Lung microvascular endothelial cell (primary cell): ENCODE results near the gene TMCC1. TPM values are rescaled to one million over a fixed set of nuclear protein-coding genes. Genes with fewer than 3 reads are reported as not detected.
"Not testable (repeated sequence)": the region's sequence is repeated elsewhere in the genome, so short reads cannot be mapped to it uniquely, and the experiment has no call there.

Source experiments
- DNase-seq, 2 donors: peaks; one replicate each; pipeline versions ENCODE4 v3.0.0 to v3.0.0-alpha.2; 2010; ENCODE audit warnings: low read depth in 2 of 2
- total RNA-seq: library from RNA; depleted of rRNA; stranded (reverse); fragments of >200 nt; gene quantifications from 2 replicates; pipeline ENCODE4 v1.2.1, GENCODE V29; 2014

TMCC1 gene
- total RNA-seq, 1 donor from 2014 or later = 58.7 TPM

DNA sequence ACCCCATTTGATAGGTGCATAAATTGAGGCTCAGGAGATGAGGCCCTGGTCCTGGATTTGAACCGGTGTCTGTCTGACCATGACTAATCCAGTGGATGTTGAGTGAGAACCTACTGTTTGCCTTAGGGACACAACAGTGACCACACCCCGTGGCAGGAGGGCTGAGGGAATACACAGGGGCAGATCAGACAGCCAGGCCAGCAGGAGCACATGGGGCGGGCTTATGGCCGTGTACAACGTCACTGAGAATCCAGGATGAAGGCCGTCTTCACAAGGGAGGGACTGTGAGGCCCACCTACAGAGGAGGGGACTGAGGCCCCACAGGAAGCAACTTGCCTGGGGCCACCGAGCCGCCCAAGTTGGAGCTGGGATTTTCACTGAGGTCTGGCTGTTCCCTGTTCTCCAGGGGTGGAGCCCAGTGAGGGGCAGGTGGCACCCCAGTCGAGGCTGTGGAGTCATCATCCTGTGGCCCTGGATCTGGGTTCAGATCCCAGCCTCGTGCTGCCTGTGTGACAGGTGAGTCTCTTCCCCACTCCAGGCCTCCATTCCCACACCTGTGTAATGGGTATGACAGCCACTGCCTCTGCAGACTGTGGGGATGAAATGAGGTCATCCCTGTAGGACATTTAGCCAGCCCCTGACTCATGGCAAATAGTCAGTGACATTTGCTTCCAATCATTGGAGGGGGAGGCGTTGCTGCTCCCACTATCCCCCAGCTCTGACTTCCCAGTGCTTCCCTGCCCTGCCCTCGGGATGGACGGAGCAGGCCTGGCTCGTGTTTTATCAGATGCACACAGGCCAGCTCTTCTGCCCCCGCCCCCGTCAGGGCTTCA is 280.8 kb downstream of the TMCC1 start:
- peak in 1 of 2 donors; percentile 58 for DNase-seq

DNA sequence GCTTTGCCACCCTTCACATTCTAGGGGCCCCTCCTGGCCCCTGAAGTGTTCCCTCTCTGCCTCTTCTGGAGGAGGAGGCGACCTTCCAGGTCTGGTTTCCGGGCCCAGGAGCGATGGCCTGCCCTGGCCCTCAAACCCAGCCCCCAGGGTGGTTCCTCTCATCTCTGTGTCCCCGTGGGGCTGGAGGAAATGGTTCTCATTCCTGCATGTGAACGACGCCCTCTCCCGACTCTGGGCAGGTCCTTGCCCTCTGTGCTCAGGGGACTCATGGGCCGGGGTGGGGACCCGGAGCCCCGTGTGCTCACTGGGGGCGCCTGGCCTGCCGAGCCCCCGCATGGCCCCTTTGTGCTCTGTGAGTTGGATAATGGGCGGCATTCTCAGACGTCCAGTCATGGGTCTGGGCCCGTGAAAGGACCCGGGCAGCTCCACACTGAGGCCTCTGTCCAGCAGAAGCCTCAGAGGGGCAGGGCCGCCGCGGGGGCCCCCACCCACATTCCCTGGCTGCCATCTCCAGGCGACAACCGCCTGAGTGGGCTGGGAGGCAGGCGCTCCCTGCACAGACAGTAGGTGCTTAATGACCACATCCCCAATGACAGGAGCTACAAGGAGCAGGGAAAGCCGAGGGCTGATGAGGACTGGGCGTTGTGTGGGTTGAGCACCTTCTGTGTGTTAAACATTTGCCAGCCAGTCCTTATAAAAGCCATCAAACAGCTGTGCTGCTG is 281.5 kb downstream of the TMCC1 start:
- DNase-seq = peak; percentile 60 to 63

DNA sequence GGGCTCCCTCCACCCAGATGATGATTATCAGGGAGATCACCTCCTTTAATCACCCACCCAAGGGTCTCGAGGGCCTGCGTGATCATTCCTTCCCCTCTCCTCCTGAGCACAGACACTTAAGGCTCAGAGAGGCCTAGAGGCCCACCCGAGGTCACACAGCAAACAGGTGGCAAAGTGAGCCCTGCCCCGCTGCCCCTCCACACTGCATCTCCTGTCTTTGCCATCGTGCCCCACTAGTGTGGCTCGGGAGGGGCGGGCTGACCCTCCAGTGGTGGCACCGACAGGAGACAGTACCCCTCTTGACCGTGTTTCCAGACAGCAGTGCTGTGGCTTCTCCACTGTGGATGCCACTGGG is 282.1 kb downstream of the TMCC1 start:
- no peak for DNase-seq

DNA sequence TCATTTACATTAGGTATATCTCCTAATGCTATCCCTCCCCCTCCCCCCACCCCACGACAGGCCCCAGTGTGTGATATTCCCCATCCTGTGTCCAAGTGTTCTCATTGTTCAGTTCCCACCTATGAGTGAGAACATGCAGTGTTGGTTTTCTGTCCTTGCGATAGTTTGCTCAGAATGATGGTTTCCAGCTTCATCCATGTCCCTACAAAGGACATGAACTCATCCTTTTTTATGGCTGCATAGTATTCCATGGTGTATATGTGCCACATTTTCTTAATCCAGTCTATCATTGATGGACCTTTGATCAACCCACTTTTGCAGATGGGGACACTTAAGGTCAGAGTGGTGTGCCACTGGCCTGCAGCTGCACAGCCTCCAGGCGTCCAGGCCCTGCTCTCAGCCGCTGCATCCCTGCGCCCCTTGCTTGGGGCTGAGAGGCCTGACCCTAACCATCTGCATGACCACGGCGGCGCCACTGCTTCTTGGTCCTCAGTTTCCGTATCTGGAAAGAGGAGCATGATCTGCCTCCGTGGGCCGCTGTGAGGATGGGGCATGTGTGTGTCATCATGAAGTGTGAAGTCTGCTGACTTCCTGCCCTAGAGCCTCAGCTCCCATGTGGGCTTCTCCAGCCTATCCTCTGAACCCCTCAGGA is 282.6 kb downstream of the TMCC1 start:
- not testable (repeated sequence) for DNase-seq

DNA sequence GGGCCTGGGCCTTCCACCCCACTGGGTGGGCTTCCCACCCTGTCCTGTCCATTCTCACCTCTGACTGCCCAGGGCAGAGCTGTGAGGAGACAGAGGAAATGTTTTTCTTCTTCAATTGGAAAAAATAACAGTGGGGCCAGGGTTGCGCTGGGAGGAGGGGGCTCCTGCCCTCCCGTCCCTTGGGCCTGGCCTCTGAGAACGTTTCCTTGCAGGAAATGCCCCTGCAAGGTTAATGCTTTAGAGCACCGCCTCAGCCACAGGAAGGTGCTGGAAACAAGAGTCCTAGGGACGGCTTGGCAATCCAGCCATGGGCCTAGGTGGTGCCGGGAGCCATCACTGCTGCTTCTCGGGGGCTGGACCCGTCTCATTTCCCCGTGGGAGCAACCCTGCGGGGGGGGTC is 283.2 kb downstream of the TMCC1 start:
- DNase-seq = peak in 1 of 2 donors; percentile 57

DNA sequence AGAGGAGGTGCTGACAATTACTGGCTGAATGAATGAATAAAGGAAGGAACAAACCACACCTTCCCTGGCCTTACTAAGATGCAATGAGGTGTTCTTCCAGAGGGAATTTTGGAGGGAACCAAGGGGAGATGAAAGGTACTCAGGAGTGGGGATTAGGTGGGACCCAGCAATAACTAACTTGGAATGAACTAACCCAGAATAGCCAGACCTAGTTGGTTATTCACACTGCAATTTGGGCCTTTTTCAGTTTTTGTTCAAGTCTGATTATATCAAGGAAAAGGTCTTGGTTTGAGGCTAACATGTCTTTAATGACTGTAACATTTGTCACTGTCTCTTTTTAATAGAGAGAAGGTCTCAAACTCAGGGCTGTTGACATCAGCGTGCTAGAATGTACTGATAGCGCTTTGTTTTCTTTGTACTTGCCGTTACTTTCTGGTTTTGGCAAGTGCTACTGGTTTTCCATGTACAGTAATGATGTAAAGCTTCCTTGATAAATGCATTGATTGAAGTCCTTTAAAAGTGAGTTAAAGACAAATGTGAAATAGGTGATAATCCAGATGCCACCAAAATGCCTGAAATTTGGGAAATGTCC is 283.8 kb downstream of the TMCC1 start:
- peak; percentile 62 to 90 for DNase-seq

DNA sequence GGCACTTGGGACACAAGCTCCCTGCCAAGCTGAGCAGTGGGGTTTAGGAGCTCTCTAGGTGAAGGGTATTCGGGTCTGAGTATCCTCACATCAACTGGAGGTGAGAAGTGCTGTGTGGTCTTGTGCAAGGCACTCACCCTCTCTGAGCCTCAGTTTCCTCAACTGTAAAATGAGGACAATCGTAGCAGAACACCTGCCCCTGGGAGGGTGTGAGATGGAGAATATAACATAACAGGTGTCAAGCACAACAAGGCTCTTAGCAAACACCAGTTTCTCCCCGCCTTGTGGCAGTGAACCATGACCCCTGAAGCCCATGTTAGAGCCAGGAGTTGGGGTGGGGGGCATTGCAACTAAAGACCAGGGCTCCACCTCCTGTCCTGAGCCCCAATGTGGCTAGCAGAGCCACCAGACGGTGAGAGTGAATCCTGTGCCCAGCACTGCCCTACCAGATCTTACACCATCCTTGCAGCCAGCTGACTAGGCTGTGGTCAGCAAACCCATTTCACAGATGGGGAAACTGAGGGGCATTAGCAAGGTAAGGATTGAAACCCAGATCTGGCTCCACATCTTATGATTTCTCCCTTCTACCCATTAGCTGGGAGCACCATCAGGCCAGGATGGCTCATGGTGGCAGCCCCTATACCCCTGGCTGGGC is 284.4 kb downstream of the TMCC1 start:
- DNase-seq = peak in 1 of 2 donors; percentile 36

DNA sequence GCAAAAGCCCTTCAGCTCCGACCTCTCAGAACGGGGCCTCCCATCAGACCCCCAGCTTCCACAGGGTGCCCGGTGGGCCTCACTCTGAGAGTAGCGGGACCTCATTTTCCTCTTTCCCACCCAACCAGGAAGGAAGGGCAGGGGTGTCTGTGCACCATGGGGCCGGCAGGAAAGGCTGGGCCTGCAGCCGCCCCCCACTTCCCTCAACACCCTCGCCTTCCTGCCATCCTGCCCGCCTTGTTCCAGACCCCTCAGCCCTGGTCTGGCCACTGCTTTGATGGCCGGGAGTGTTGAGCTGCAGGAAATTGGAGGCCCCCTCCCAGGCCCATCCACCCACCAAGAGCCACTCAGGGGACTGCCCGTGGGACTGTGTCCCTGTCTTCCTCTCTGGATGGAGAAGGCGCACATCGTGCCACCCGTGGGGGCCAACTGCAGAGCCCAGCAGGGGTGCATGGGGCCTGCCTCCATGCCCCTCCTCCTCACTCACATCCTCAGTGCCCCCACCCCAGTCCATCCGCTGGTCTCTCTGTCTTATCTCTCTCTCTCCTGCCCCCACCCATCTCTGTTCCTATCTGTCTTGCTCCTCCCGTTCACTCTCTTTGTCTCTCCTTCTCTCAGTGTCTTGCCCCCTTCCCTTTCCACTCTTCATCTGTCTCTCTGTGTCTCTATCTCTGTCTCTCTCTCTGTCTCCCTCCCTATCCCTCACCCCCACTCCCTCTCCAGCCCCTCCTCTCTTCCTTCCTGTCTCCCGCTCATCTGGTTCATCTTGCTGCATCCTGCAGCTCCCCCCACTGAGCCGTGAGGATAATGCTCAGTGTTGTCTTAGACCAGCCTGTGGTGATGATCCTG is 285.2 kb downstream of the TMCC1 start:
- DNase-seq = peak; percentile 74 to 77

DNA sequence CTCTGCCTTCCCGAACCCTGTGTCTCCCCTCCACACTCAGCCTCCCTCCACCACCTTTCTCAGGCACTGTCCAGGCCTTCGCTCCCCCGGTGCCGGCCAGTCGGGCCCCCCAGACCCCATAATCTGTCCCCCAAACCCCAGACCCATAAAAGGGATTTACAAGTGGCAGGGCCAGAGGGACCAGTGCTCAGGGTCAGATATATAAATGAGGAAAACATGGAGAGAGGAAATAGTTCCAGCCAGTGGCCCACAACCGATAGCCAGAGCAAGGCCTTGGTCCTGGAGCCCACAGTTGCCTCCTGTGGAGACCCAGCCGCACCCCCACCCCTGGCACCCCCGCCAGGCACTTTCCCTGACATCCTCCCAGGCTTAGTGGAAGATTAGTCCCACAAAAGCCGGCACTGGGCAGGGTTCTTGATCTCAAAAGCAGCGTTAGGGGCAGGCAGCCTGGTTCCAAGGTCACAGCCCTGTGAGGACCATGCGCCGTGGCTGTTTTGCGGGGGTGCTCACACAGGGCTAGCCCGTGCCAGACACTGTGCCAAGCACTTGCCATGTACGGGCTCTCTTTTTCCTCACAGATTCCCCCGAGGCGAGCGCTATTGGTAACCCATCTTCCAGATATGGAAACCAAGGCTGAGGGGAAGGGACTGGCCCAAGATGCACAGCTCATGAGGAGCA is 286.0 kb downstream of the TMCC1 start:
- DNase-seq = peak in 1 of 2 donors; percentile 53

DNA sequence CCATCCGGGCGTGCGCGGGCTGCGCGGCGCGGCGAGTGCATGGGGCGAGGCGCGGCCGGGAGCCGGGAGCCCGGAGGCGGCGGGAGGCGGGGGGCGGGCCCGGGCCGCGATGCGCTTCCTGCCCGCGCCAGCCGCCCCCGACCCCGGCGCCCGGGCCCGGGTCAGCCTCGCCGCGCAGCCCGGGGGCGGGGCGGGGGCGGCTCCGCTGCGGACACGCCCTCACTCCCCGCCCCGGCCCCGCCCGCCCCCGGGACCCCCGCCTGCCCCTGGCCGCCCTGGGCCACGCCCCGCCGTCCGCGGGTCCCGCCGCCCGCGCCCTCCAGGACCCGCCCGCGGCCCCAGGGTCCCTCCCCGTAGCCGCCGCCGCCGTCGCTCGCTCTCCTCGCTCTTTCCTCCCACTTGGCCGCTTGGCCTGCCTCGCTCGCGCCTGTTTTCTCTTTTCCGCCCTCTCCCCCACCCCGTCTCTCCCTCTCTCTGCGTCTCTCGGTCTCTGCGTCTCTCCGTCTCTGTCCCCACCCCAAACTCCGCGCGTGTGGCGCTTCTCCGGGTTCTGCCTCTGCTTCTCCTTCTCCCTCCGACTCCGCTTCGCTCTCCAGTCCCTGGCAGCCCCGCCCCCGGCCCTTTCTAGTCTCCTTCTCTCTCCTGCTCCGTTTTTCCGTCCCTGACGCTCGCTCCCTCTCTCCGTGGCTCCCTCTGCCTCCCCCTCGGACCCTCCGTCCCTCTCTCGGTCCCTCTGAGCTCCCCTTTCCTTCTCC is 286.7 kb downstream of the TMCC1 start, which contains the start of gene PLXND1:
Gene PLXND1, minus strand, starts transcription at position 41 of the 755 bp plus-strand sequence. Its CDS starts 37 bp downstream, at position 4.
- peak; percentile 75 to 80 for DNase-seq

DNA sequence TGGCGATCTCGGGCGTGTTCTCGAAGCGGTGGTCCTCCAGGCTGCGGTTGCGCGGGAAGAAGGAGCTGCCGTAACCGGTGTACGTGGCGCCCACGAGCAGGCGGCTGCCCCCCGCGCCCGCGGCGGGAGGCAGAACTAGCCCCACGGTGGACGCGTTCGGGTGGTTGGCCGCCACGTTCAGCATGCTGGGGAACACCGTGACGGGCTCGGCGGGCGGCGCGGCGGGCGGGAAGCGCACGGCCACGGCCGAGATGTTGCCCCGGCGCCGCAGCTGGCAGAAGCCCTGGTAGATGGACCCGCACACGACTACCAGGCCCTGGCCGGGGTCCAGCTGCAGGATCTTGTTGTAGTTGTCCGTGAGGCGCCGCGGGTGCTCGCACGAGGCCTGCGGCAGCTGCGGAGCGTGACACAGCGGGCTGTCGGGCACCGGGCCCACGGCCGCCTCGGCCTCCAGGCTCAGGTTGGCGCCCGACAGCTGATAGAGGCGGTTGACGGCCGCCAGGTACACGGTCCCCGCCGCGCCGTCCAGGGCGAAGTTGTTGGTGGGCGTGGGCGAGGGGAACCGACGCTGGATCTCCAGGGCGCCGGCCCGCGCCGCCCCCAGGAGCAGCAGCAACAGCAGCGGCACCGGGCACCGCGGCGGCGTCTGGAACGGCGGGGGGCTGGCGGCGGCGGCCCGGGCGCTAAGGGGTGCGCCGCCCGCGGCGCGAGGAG is 287.4 kb downstream of the TMCC1 start:
- peak; percentile 76 to 81 for DNase-seq

DNA sequence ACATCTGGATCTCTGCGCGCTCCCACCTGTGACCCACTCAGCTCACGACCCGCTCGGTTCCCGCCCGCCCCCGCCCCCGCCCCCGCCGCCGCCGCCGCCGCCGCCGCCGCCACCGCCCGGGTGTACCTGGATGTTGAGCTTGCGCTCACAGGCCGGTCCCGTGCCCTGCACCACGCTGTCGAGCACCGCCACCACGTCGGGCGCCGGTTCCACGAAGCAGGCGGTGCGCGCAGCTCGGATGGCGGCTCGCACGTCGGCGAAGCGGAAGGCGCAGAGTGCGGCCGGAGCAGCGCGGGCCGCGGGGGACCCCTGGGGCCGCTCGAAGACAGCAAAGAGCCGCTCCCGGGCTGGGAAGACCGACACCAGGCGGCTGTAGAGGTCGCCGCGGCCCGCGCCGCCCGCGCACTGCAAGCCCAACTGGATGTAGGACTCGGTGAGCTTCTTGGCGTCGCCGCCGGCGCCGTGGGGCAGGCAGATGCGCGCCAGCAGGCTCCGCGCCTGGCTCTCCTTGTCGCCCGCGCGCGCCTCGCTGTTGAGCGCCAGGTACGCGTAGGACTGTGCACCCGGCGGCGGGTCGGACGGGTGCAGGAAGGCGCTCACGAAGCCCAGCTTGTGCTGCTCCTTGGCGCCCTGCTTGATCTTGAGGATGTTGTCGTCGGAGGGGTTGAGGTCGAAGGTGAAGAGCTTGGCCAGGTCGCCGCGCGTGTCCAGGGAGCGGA is 288.1 kb downstream of the TMCC1 start:
- peak; percentile 60 to 63 for DNase-seq

DNA sequence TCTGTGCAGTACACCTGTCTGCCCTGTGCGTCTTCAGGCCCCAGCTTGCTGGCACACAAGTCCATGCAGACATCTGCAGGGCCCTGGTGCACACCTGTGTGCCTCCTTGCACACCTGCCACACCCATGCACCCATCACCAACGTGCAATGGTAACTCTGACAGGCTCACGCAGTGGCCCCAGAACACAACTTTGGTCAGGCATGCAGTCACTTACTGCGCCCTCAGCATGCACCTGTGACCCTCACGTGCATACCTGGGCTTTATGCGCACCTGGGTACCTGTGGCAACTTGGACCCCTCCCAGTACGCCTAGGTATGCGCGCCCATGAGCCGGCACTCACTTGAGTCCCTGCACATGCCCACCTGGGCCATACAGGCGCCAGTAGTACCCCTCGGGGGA is 288.7 kb downstream of the TMCC1 start:
- no peak for DNase-seq

DNA sequence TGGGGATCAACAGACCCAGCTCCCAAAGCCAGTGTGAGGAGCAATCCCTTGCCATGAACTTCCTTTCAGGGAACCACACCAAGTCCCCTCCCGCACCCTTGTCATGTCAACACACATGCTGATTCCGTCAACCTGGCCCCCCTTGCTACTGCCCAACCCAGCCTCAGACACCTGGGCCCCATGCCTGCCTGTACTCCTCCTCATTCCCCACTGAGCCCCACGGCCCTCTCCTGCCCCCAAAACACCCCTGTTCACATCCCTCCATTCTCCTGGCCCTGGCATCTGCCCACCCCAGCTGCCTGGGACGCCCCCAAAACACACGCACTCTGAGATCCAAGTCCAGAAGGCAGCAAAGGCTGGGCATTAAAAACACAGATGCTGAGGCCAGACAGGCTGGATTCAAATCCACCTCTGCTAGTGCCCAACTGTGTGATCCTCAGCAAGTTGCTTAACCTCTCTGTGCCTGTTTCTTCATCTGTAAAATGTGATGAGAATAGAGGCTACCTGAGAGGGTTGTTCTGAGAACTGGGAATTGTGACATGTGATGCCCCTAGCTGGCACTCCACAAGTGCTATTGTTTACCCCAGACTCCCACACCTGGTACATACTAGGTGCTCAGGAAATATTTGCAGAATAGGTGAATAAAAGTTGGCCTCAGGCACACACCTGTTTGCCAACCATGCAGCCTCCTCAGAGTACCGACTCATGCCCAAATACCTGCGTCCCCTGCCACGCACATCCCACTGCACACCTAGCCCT is 289.3 kb downstream of the TMCC1 start:
- DNase-seq = no peak

DNA sequence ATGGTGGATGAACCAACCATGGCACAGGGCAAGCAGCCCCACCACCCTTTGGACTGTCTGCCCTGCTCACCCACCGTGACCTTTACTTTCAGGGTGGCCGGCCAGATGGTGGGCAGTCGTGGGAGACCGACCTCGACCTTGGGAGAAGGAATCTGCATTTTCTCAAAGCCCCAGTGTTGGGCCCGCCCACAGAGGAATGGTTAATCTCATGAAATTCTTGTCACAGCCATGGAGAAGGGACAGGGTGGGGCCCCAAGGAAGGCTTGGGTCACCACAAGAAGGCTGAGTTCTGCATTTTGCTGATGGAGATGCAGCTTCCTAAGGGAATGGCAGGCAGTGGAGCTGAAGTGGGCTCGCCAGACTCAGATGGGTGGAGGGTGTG is 290.0 kb downstream of the TMCC1 start:
- no peak for DNase-seq

DNA sequence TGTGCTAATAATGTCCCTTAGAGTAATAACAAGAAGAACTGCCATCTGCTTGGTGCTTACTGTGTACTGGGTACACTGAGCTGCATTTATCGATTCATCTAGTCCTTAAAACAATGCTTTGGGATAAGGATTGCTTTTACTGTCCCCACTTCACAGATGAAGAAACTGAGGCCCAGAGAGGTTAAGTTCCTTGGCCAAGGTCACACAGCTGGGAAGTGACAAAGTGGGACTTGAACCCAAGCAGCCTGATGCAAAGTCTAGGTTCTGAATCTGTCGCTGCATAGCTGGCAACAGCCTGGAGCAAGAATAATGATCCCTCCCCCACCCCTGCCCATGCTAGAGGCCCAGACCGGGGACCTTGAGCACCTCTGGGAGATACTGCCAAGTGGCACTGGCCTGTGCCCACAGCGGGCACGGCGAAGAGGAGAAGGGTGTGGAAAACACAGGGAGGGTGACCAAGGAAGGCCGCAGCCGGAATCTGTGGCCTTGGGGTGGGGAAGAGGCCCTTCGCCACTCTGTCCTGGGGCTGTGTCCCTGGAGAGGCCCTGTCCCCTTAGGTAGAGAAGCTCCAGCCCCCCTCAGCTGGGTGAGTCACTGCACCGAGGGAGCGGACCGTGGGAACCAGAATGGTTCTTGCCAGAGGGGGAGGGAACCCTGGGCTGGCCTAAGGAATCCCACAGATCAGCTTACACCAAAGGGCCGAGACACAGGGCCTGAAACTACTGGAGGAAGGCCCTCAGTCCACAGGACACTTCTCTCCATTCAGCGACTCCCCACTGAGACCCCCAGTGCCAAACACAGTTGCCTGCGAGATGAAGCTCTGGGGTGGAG is 290.6 kb downstream of the TMCC1 start:
- peak; percentile 70 to 98 for DNase-seq
